HepG2 (cell line): ENCODE measurements around the gene CRIM1. TPM values are rescaled to one million over a fixed set of nuclear protein-coding genes. Genes with fewer than 3 reads are reported as not detected.

ENCODE experiments used
- ATAC-seq: fragments of 200-7000 bp; cut with Tn5 transposase; 3 replicates; pipeline ENCODE4 v1.9.1; 2020; ENCODE audit warnings: mild to moderate bottlenecking, moderate library complexity
- BruUV-seq: library from RNA; stranded (reverse); fragments of 400-500 nt; replicated peaks from 2 replicates; lab custom pipeline; 2021; lab: Mats Ljungman, UMichigan
- CTCF ChIA-PET: fragments of 300-600 bp; formaldehyde crosslinking; extraction: SDS; loops from one replicate; lab custom pipeline; 2021; ENCODE audit warnings: low total read pairs, inconsistent platforms, low intra/inter-chr PET ratio; lab: Yijun Ruan, JAX
- POLR2A ChIA-PET: fragments of 350-600 bp; sonication (Branson Sonifier 250); formaldehyde crosslinking; loops from one replicate; lab custom pipeline; 2020; ENCODE audit warnings: antibody characterized with exemption, inconsistent platforms; lab: Yijun Ruan, JAX
- DNase-seq: peaks from one replicate; pipeline ENCODE4 v3.0.0-alpha.2; 2015; ENCODE audit warnings: low spot score
- FAIRE-seq: peaks from 3 replicates; lab custom pipeline; 2011; peaks lifted over from hg19 to GRCh38; lab: Jason Lieb, UNC
- H2AFZ ChIP-seq: one replicate; pipeline ENCODE4 v1.6.1; 2011; ENCODE audit warnings: low read length, inconsistent platforms
- H3K27ac ChIP-seq: fragments of 300-600 bp; 3 replicates; pipeline ENCODE4 v1.8.0; 2011; ENCODE audit warnings: mixed run types, mild to moderate bottlenecking, mixed read lengths, low read length, inconsistent platforms; ENCODE audit not compliant: insufficient read depth; ENCODE audit errors: extremely low read length
- H3K27me3 ChIP-seq, 2 experiments: fragments of 200-600 bp in 1 of 2; 2 replicates in 1 of 2; 3 replicates in 1 of 2; pipeline versions ENCODE4 v1.6.0 to v1.8.0; 2011; ENCODE audit warnings: low read length in 2 of 2, mild to moderate bottlenecking in 2 of 2, moderate library complexity in 2 of 2, inconsistent platforms in 1 of 2; ENCODE audit not compliant: insufficient read depth in 2 of 2, control insufficient read depth in 1 of 2
- H3K36me3 ChIP-seq, 2 experiments: fragments of 200-600 bp in 1 of 2; replicated peaks in 1 of 2; 2 replicates in 1 of 2; 3 replicates in 1 of 2; pipeline versions ENCODE4 v1.5.1 to v1.8.0; 2011; ENCODE audit warnings: low read length in 2 of 2, inconsistent platforms in 1 of 2; ENCODE audit not compliant: insufficient read depth in 2 of 2, control insufficient read depth in 1 of 2
- H3K4me1 ChIP-seq: 2 replicates; pipeline ENCODE4 v1.5.1; 2012; ENCODE audit warnings: low read length, inconsistent platforms; ENCODE audit not compliant: insufficient read depth
- H3K4me2 ChIP-seq: 2 replicates; pipeline ENCODE4 v1.6.0; 2011; ENCODE audit warnings: low read depth, low read length, inconsistent platforms
- H3K4me3 ChIP-seq, 3 experiments: fragments of 200-600 bp in 1 of 3; sonication (generic), shearing (Covaris generic) in 1 of 3; replicated peaks in 1 of 3; 2 replicates each; pipeline ENCODE4 v1.5.1; 2011 to 2016; ENCODE audit warnings: low read length in 3 of 3, inconsistent platforms in 2 of 3, low read depth in 2 of 3, mild to moderate bottlenecking in 2 of 3, control low read depth in 1 of 3, mixed read lengths in 1 of 3; ENCODE audit not compliant: insufficient read depth in 1 of 3
- H3K79me2 ChIP-seq: one replicate; pipeline ENCODE4 v1.6.1; 2011; ENCODE audit warnings: low read length, inconsistent platforms; ENCODE audit not compliant: insufficient read depth
- H3K9ac ChIP-seq: 2 replicates; pipeline ENCODE4 v1.6.0; 2011; ENCODE audit warnings: mild to moderate bottlenecking, low read depth, low read length, inconsistent platforms; ENCODE audit not compliant: insufficient read depth
- H3K9me3 ChIP-seq: 2 replicates; pipeline ENCODE4 v1.5.1; 2012; ENCODE audit warnings: mild to moderate bottlenecking, low read length
- H4K20me1 ChIP-seq: 2 replicates; pipeline ENCODE4 v1.6.0; 2011; ENCODE audit warnings: inconsistent platforms, mild to moderate bottlenecking, low read length, moderate library complexity; ENCODE audit not compliant: insufficient read depth
- HNRNPL ChIP-seq: fragments of 200-400 bp; formaldehyde crosslinking; IDR thresholded peaks from 2 replicates; pipeline ENCODE4 v1.6.1; 2017; ENCODE audit warnings: mild to moderate bottlenecking, low read depth, low read length
- NFAT5 ChIP-seq: sonication (generic); formaldehyde crosslinking; IDR thresholded peaks from 2 replicates; pipeline ENCODE4 v1.4.0; 2020; ENCODE audit warnings: missing genetic modification reagents
- PCBP1 ChIP-seq: fragments of 200-400 bp; formaldehyde crosslinking; IDR thresholded peaks from 2 replicates; pipeline ENCODE4 v1.6.1; 2017; ENCODE audit warnings: mild to moderate bottlenecking, low read depth, low read length, borderline replicate concordance
- POLR2AphosphoS5 ChIP-seq: IDR thresholded peaks from 2 replicates; pipeline ENCODE4 v1.6.1; 2012; ENCODE audit warnings: low read depth, low read length
- RARA ChIP-seq: IDR thresholded peaks from 2 replicates; pipeline ENCODE4 v1.6.1; 2016; ENCODE audit warnings: missing genetic modification reagents, missing compliant biosample characterization
- SAP130 ChIP-seq: IDR thresholded peaks from 2 replicates; pipeline ENCODE4 v1.6.1; 2016; ENCODE audit warnings: low read depth
- SP5 ChIP-seq: IDR thresholded peaks from 2 replicates; pipeline ENCODE4 v1.6.1; 2016; ENCODE audit warnings: low read depth, borderline replicate concordance
- TBX2 ChIP-seq: sonication (generic); formaldehyde crosslinking; IDR thresholded peaks from 2 replicates; pipeline ENCODE4 v1.5.0; 2020; ENCODE audit warnings: missing genetic modification reagents, mild to moderate bottlenecking, borderline replicate concordance
- ZC3H13 ChIP-seq: sonication (generic); formaldehyde crosslinking; IDR thresholded peaks from 2 replicates; pipeline ENCODE4 v1.8.1; 2023; ENCODE audit warnings: mild to moderate bottlenecking, missing genetic modification reagents, moderate library complexity
- ZNF138 ChIP-seq: sonication (generic); formaldehyde crosslinking; IDR thresholded peaks from 2 replicates; pipeline ENCODE4 v1.5.0; 2020; ENCODE audit warnings: mild to moderate bottlenecking, low read depth, missing genetic modification reagents
- ZNF646 ChIP-seq: sonication (generic); formaldehyde crosslinking; IDR thresholded peaks from 2 replicates; pipeline ENCODE4 v1.9.0; 2021; ENCODE audit warnings: mild to moderate bottlenecking, missing genetic modification reagents
- WGBS: methylation state at CpG from one replicate; pipeline ENCODE4 v1.1.6; 2017; ENCODE audit warnings: low lambda C conversion rate; 5-methylcytosine and 5-hydroxymethylcytosine counted together
- in situ Hi-C: cut with HindIII; loops from 2 replicates; pipeline ENCODE4 v1.10.0; 2017; ENCODE audit warnings: low pct_unique_long_range_greater_than_20kb; ENCODE audit not compliant: extremely low pct_ligation_motif_present
- intact Hi-C: fragments of 100-400 bp; cut with micrococcal nuclease; formaldehyde crosslinking; loops from one replicate; pipeline ENCODE4 v1.10.0; 2022; ENCODE audit not compliant: unreplicated experiment
- polyA plus RNA-seq, 8 experiments: library from polyadenylated mRNA; depleted of rRNA in 3 of 8; stranded (reverse) in 7 of 8; unstranded in 1 of 8; fragments of >200 nt; fragmentation: Illumina TruSeq in 4 of 8; extraction: Trizol in 4 of 8; gene quantifications; 2 replicates each; pipeline versions ENCODE4 v1.2.1 to v1.2.3, GENCODE V29; 2011 to 2016; ENCODE audit warnings: low read depth in 4 of 8, missing spikeins in 1 of 8, mixed read lengths in 1 of 8; ENCODE audit not compliant: insufficient read depth in 1 of 8
- total RNA-seq, 5 experiments: library from RNA; depleted of rRNA; stranded (reverse); fragments of >200 nt; fragmentation: Illumina TruSeq; extraction: Trizol; gene quantifications; 2 replicates each; pipeline ENCODE4 v1.2.3, GENCODE V29; 2016; ENCODE audit warnings: low read depth in 1 of 5
- TF ChIP-seq, protein P1 (sequence below): IDR thresholded peaks from 2 replicates; pipeline ENCODE4 v1.6.1; 2016; ENCODE audit warnings: missing biosample characterization, missing genetic modification reagents, low read depth

CRIM1 gene
- total and polyA plus RNA-seq, 2 of the 13 experiments (the other 11 are each of a cell fraction or from before 2014, with no cell fraction given), result 39.1 to 69.9 TPM

- in situ Hi-C loops, result no loop called here
- CTCF ChIA-PET, result no interaction called here
- ATAC-seq, result no peak
- TF ChIP-seq ZNF138 (CRISPR knock-in tag) (no peak), POLR2AphosphoS5 (no peak), ZC3H13 (CRISPR knock-in tag) (no peak), TBX2 (CRISPR knock-in tag) (no peak), PCBP1 (no peak), NFAT5 (CRISPR knock-in tag) (no peak), RARA (CRISPR knock-in tag) (no peak), SAP130 (CRISPR knock-in tag) (no peak), HNRNPL (no peak), SP5 (CRISPR knock-in tag) (no peak), ZNF646 (CRISPR knock-in tag) (no peak)
- TF ChIP-seq, protein P1, sequence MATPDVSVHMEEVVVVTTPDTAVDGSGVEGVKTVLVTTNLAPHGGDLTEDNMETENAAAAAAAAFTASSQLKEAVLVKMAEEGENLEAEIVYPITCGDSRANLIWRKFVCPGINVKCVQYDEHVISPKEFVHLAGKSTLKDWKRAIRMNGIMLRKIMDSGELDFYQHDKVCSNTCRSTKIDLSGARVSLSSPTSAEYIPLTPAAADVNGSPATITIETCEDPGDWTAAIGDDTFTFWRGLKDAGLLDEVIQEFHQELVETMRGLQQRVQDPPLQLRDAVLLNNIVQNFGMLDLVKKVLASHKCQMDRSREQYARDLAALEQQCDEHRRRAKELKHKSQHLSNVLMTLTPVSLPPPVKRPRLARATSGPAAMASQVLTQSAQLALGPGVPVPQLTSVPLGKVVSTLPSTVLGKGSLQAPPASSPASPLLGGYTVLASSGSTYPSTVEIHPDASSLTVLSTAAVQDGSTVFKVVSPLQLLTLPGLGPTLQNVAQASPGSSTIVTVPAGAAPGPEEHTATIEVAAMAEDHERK, result no peak
Measured at GRCh38 chr2:36489281-36489680, 133.7 kb downstream of the CRIM1 start.

More at GRCh38 chr2:36489281-36489680, 133.7 kb downstream of the CRIM1 start:
- Histone ChIP-seq H3K4me1 (peaks cover 44% of the 10 kb centered on the region), H3K27me3 (no peaks in the 10 kb centered on the region), H3K79me2 (no peaks in the 10 kb centered on the region), H3K27ac (no peak overlapping the region), H3K36me3 (peaks cover 14 to 57% of the 10 kb centered on the region in 2 experiments), H3K9ac (no peak overlapping the region), H3K9me3 (no peaks in the 10 kb centered on the region), H2AFZ (no peak overlapping the region), H4K20me1 (no peaks in the 10 kb centered on the region), H3K4me3 (no peak overlapping the region), H3K4me2 (no peak overlapping the region)
- no peak for DNase-seq
- FAIRE-seq, result no peak
- intact Hi-C loops, result no loop called here
- 96% methylated on average over 5 of the region's 5 CpGs for WGBS
- BruUV-seq, result no TSS peak
- POLR2A ChIA-PET, result interaction anchor here (1.1 kb wide), 1 partner anchor 134 kb away, joined by 3 read pairs; no protein-coding TSS in a partner anchor
